ENCODE results near the gene AIMP1.

The AIMP1 gene

DNA sequence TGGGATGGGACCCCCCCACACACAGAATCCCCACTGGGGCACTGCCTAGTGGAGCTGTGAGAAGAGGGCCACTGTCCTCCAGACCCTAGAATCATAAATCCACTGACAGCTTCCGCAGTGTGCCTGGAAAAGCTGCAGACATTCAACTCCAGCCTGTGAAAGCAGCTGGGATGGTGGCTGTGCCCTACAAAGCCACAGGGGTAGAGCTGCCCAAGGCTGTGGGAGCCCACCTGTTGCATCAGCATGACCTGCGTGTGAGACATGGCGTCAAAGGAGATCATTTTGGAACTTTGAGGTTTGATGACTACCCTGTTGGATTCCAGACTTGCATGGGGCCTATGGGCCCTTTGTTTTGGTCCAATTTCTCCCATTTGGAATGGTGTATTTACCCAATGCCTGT, 22.3 kb downstream of the AIMP1 start:
- Histone ChIP-seq H3K4me3 (ENCODE audit: low read depth, low read length) (no peak overlapping the region), H3K36me3 (ENCODE audit: control insufficient read depth in 2 of 2, insufficient read depth in 1 of 2, low read length in 2 of 2) (peaks cover 0 to 64% of the 10 kb centered on the region in 2 experiments; a peak in 2 of 3 replicates), H3K27ac (ENCODE audit: extremely low read depth, low read depth, low read length) (no peak overlapping the region), H3K9me3 (ENCODE audit: control insufficient read depth, insufficient read depth, low read depth, low read length) (no peaks in the 10 kb centered on the region), H3K4me1 (ENCODE audit: control insufficient read depth, insufficient read depth, low read length) (no peaks in the 10 kb centered on the region)
- TF ChIP-seq ZNF701 (tag by site-specific recombination; IDR thresholded peaks at IDR 0.05) (no peak), ZNF560 (tag by site-specific recombination; IDR thresholded peaks at IDR 0.05; ENCODE audit: borderline replicate concordance) (no peak), MYNN (tag by site-specific recombination; IDR thresholded peaks at IDR 0.05; ENCODE audit: borderline replicate concordance) (no peak), ZNF692 (tag by site-specific recombination; IDR thresholded peaks at IDR 0.05) (no peak), ZNF561 (tag by site-specific recombination; IDR thresholded peaks at IDR 0.05; ENCODE audit: borderline replicate concordance) (no peak), ZNF426 (tag by site-specific recombination; IDR thresholded peaks at IDR 0.05) (no peak), ZNF518A (tag by site-specific recombination; conservative IDR thresholded peaks at IDR 0.05; ENCODE audit: low read depth) (no peak), SCRT2 (tag by site-specific recombination; IDR thresholded peaks at IDR 0.05) (peak; percentile 45), ZBTB8A (tag by site-specific recombination; IDR thresholded peaks at IDR 0.05) (no peak)
- CTCF ChIA-PET = no interaction called here
- POLR2A ChIA-PET = no interaction called here

- H3K4me3 ChIP-seq (ENCODE audit: low read depth, low read length) = no peak overlapping the region
- no peaks in the 10 kb centered on the region for H3K9me3 ChIP-seq (ENCODE audit: control insufficient read depth, insufficient read depth, low read depth, low read length)
- peaks cover 0 to 56% of the 10 kb centered on the region in 2 experiments; a peak in 2 of 3 replicates for H3K36me3 ChIP-seq (ENCODE audit: control insufficient read depth in 2 of 2, insufficient read depth in 1 of 2, low read length in 2 of 2)
- no peak overlapping the region for H3K27ac ChIP-seq (ENCODE audit: extremely low read depth, low read depth, low read length)
- H3K4me1 ChIP-seq (ENCODE audit: control insufficient read depth, insufficient read depth, low read length) = no peaks in the 10 kb centered on the region
- POLR2A ChIA-PET = no interaction called here
- CTCF ChIA-PET = no interaction called here
- TF ChIP-seq PRDM6 (tag by site-specific recombination; IDR thresholded peaks at IDR 0.05) (no peak), ZSCAN18 (tag by site-specific recombination; IDR thresholded peaks at IDR 0.05) (no peak), ZNF157 (tag by site-specific recombination; IDR thresholded peaks at IDR 0.05) (no peak), SP7 (tag by site-specific recombination; IDR thresholded peaks at IDR 0.05) (no peak), ZNF19 (tag by site-specific recombination; IDR thresholded peaks at IDR 0.05; ENCODE audit: low read depth) (no peak), ZNF211 (tag by site-specific recombination; IDR thresholded peaks at IDR 0.05; ENCODE audit: low read depth) (no peak), ZNF560 (tag by site-specific recombination; IDR thresholded peaks at IDR 0.05; ENCODE audit: borderline replicate concordance) (no peak), TCF7L2 (IDR thresholded peaks at IDR 0.05; ENCODE audit: borderline replicate concordance, low read depth, low read length) (no peak), ZNF112 (tag by site-specific recombination; IDR thresholded peaks at IDR 0.05) (no peak), GLI2 (tag by site-specific recombination; IDR thresholded peaks at IDR 0.05; ENCODE audit: borderline replicate concordance, low read depth) (no peak), BCL11A (tag by site-specific recombination; IDR thresholded peaks at IDR 0.05; ENCODE audit: low read depth) (no peak), ZNF274 (IDR thresholded peaks at IDR 0.05; ENCODE audit: low read length) (no peak), ZNF274 (tag by site-specific recombination; IDR thresholded peaks at IDR 0.05; ENCODE audit: borderline replicate concordance) (no peak), ZBTB11 (tag by site-specific recombination; conservative IDR thresholded peaks at IDR 0.05; ENCODE audit: low read depth) (no peak), ZNF555 (tag by site-specific recombination; conservative IDR thresholded peaks at IDR 0.05) (no peak)
Observed at GRCh38 chr4:106339431-106339830, 23.1 kb downstream of the AIMP1 start.
